Left lung (tissue), 10 donors: ENCODE data around the gene PLLP. TPM values are rescaled to one million over a fixed set of nuclear protein-coding genes. Genes with fewer than 3 reads are reported as not detected.
"Not testable (repeated sequence)": the region's sequence is repeated elsewhere in the genome, so short reads cannot be mapped to it uniquely, and the experiment has no call there.

Experiments
- ATAC-seq: fragments of 200-7000 bp; cut with Tn5 transposase; one replicate; pipeline ENCODE4 v1.9.1; 2020; ENCODE audit warnings: moderate library complexity
- DNase-seq, 4 donors: peaks; one replicate each; pipeline ENCODE4 v3.0.0-alpha.2; 2013 to 2020
- H3K27ac ChIP-seq, 2 donors: fragments of 200-600 bp; sonication (generic) in 1 of 2; one replicate each; pipeline versions ENCODE4 v1.5.0 to v1.8.0; 2020 to 2021
- H3K27me3 ChIP-seq, 2 donors: fragments of 200-600 bp; sonication (generic) in 1 of 2; one replicate each; pipeline versions ENCODE4 v1.5.0 to v1.8.0; 2020 to 2021
- H3K36me3 ChIP-seq, 2 donors: fragments of 200-600 bp; sonication (generic) in 1 of 2; one replicate each; pipeline versions ENCODE4 v1.5.0 to v1.8.0; 2020 to 2021
- H3K4me1 ChIP-seq, 2 donors: fragments of 200-600 bp; one replicate each; pipeline ENCODE4 v1.8.0; 2021
- H3K4me3 ChIP-seq, 2 donors: fragments of 200-600 bp; sonication (generic) in 1 of 2; one replicate each; pipeline versions ENCODE4 v1.5.0 to v1.8.0; 2020 to 2021; ENCODE audit warnings: mild to moderate bottlenecking in 1 of 2
- H3K9me3 ChIP-seq, 2 donors: fragments of 200-600 bp; sonication (generic) in 1 of 2; one replicate each; pipeline versions ENCODE4 v1.5.0 to v1.8.0; 2020 to 2021
- CTCF ChIP-seq, 2 donors: fragments of 200-600 bp; sonication (generic) in 1 of 2; IDR thresholded peaks; one replicate each; pipeline versions ENCODE4 v1.5.0 to v1.8.0; 2021; ENCODE audit warnings: antibody characterized with exemption in 2 of 2
- intact Hi-C, 2 donors: fragments of 100-400 bp; cut with DNase I; formaldehyde crosslinking; loops; one replicate each; pipeline versions ENCODE4 v1.11.2 to v1.14.2; 2022
- polyA plus RNA-seq, 6 donors: library from polyadenylated mRNA; unstranded; fragments of 120-200 nt; gene quantifications; one replicate each; pipeline ENCODE4 v1.2.1, GENCODE V29; 2013; ENCODE audit not compliant: insufficient read length in 6 of 6
- total RNA-seq, 2 donors: library from RNA; stranded (reverse); fragmentation: NEBNext Ultra II Directional; extraction: Animal tissue kit (Norgen Biotek cat#: 25700); gene quantifications; one replicate each; pipeline ENCODE4 v1.2.1, GENCODE V29; 2021
- donor health status: DM: no; HTN: yes; CAD: no.
- donor health status: DM: no; HTN: no; CAD: no.

The PLLP gene
- total and polyA plus RNA-seq, 8 donors, result 3.5 to 70.6 (median 5.7) TPM

- intact Hi-C loops, result no loop called here
- ATAC-seq, result no peak
- peak in 1 of 4 donors; percentile 24 for DNase-seq
- Histone ChIP-seq H3K27me3 (peaks cover 7 to 39% of the 10 kb centered on the region in 2 donors), H3K27ac (no peak overlapping the region), H3K4me3 (no peak overlapping the region), H3K9me3 (no peaks in the 10 kb centered on the region), H3K4me1 (peaks cover 16 to 45% of the 10 kb centered on the region in 2 donors), H3K36me3 (no peaks in the 10 kb centered on the region)
- no peak for TF ChIP-seq CTCF (IDR thresholded peaks at IDR 0.05)
Measured at GRCh38 chr16:57281791-57282190, 2.7 kb downstream of the PLLP start.

GRCh38 chr16:57279780-57280638, 4.5 kb downstream of the PLLP start:
- Histone ChIP-seq H3K27ac (no peak overlapping the region), H3K4me1 (peaks cover 16 to 59% of the 10 kb centered on the region in 2 donors), H3K36me3 (no peaks in the 10 kb centered on the region), H3K9me3 (no peaks in the 10 kb centered on the region), H3K27me3 (peaks cover 7 to 27% of the 10 kb centered on the region in 2 donors), H3K4me3 (no peak overlapping the region)
- peak in 1 of 4 donors; percentile 6 for DNase-seq
- no peak for ATAC-seq
- intact Hi-C loops, result no loop called here
- no peak for TF ChIP-seq CTCF (IDR thresholded peaks at IDR 0.05)

GRCh38 chr16:57278494-57278893, 6.0 kb downstream of the PLLP start:
- no peak for TF ChIP-seq CTCF (IDR thresholded peaks at IDR 0.05)
- Histone ChIP-seq H3K9me3 (no peaks in the 10 kb centered on the region), H3K4me1 (peaks cover 12 to 48% of the 10 kb centered on the region in 2 donors), H3K4me3 (no peak overlapping the region), H3K36me3 (no peaks in the 10 kb centered on the region), H3K27ac (no peak overlapping the region), H3K27me3 (peaks cover under 1 to 12% of the 10 kb centered on the region in 2 donors)
- DNase-seq (no peak), ATAC-seq (no peak)
- intact Hi-C loops, result no loop called here

GRCh38 chr16:57277586-57277985, 6.9 kb downstream of the PLLP start:
- Histone ChIP-seq H3K27me3 (peaks cover 0 to 3% of the 10 kb centered on the region in 2 donors), H3K27ac (peak overlapping the region in 1 of 2 donors; percentile 55), H3K4me3 (no peak overlapping the region), H3K9me3 (no peaks in the 10 kb centered on the region), H3K4me1 (peaks cover 12 to 48% of the 10 kb centered on the region in 2 donors), H3K36me3 (no peaks in the 10 kb centered on the region)
- DNase-seq (peak in 1 of 4 donors; percentile 31), ATAC-seq (peak; percentile 51)
- intact Hi-C loops, result no loop called here
- TF ChIP-seq CTCF (IDR thresholded peaks at IDR 0.05), result no peak

GRCh38 chr16:57276596-57276995, 7.9 kb downstream of the PLLP start:
- Histone ChIP-seq H3K27ac (peak overlapping the region; percentile 48 to 59), H3K4me3 (no peak overlapping the region), H3K9me3 (no peaks in the 10 kb centered on the region), H3K36me3 (no peaks in the 10 kb centered on the region), H3K4me1 (peaks cover 12 to 48% of the 10 kb centered on the region in 2 donors), H3K27me3 (no peaks in the 10 kb centered on the region)
- intact Hi-C loops, result no loop called here
- TF ChIP-seq CTCF (IDR thresholded peaks at IDR 0.05), result no peak
- ATAC-seq (peak; percentile 58), DNase-seq (no peak)

GRCh38 chr16:57275946-57276345, 8.5 kb downstream of the PLLP start:
- intact Hi-C loops, H3K36me3 ChIP-seq, H3K27me3 ChIP-seq, ATAC-seq, DNase-seq, H3K9me3 ChIP-seq, H3K4me3 ChIP-seq: not testable (repeated sequence)
- H3K4me1 ChIP-seq, result peaks cover 12 to 48% of the 10 kb centered on the region in 2 donors
- H3K27ac ChIP-seq, result peak overlapping the region in 1 of 2 donors; percentile 59
